GM10266 (cell line): ENCODE results near the gene GNAT1.

Experiments used
- DNase-seq: peaks from one replicate; pipeline ENCODE4 v3.0.0; 2012; ENCODE audit errors: extremely low spot score
- CTCF ChIP-seq: IDR thresholded peaks from 2 replicates; pipeline ENCODE4 v1.5.1; 2012; ENCODE audit warnings: mild to moderate bottlenecking, low read depth; ENCODE audit not compliant: control insufficient read depth, insufficient read depth; ENCODE audit errors: missing control alignments

GNAT1 gene

GRCh38 chr3:50179710-50180109 lies 11.7 kb upstream of the GNAT1 start:
- DNase-seq: no peak
- TF ChIP-seq CTCF: no peak

GRCh38 chr3:50181985-50182384 lies 9.4 kb upstream of the GNAT1 start:
- no peak for TF ChIP-seq CTCF
- DNase-seq: no peak

GRCh38 chr3:50182533-50183099 lies 8.8 kb upstream of the GNAT1 start:
- DNase-seq: no peak
- TF ChIP-seq CTCF: no peak

- DNase-seq: no peak
- no peak for TF ChIP-seq CTCF
These were observed 7.7 kb upstream of the GNAT1 start for GRCh38 chr3:50183755-50184154.

- DNase-seq: no peak
- no peak for TF ChIP-seq CTCF
These were observed 7.0 kb upstream of the GNAT1 start for GRCh38 chr3:50184242-50184978.

GRCh38 chr3:50185230-50185629 lies 6.2 kb upstream of the GNAT1 start:
- no peak for DNase-seq
- no peak for TF ChIP-seq CTCF

- no peak for DNase-seq
- no peak for TF ChIP-seq CTCF
These were observed 5.3 kb upstream of the GNAT1 start for GRCh38 chr3:50186096-50186495.
